GOT3 (cell line): ENCODE measurements around the gene FANK1.
"Not testable (repeated sequence)": the region's sequence is repeated elsewhere in the genome, so short reads cannot be mapped to it uniquely, and the experiment has no call there.

Experiments
- DNase-seq: peaks from one replicate; lab custom pipeline; 2025; ENCODE audit warnings: mixed read lengths; lab: John Stamatoyannopoulos, UW

FANK1 gene

DNA sequence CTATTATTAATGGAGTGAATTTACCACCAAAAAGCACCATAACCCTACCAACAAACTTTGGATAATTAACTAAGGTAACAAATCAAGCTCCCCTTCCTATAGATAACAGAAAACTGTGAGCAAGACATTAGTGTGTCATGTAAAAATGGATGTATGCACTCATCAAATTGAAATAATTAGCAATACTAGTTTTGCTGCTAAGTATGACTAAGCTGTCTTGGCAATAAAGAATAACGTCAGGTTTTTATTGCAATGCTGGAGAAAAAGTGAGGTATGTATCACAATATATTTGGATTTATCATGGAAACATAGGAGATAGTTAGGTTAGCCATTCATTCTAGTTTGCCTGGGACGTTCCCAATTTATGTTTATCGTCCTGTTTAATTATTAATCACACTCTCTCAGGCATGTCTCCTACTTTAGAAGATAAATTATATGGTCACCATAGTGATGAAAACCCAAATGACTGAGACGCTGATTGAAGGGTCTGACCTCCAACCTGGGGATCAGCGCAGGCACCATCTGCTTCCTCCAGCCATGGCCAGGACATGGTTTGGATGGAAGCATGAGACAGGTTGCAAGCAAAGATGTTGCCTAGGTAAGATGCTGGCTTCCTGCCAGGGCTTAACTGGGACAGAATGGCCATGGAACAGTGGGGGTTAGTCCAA lies 125.6 kb downstream of the FANK1 start:
- no peak for DNase-seq

DNA sequence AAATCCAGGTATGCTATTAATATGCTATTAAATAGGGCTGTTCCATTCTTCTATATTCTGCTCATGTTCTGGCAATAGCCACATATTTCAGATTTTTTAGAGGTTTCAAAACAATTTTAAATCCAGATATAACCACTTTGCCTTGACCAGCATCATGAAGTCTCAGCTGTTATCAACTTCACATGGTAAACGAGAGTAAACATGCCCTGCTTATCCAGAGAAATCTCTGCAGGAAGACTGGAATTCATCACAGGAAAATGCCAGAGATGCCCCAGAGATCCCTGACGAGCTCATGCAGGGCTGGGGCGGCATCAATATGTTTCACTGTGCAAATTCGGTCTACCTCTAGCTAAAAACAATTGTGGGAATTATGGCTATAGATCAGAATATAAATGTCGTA lies 126.5 kb downstream of the FANK1 start:
- no peak for DNase-seq

GRCh38 chr10:126027692-126028091 lies 131.3 kb downstream of the FANK1 start:
- DNase-seq, result no peak

GRCh38 chr10:126029999-126030398 lies 133.6 kb downstream of the FANK1 start:
- DNase-seq, result no peak

DNA sequence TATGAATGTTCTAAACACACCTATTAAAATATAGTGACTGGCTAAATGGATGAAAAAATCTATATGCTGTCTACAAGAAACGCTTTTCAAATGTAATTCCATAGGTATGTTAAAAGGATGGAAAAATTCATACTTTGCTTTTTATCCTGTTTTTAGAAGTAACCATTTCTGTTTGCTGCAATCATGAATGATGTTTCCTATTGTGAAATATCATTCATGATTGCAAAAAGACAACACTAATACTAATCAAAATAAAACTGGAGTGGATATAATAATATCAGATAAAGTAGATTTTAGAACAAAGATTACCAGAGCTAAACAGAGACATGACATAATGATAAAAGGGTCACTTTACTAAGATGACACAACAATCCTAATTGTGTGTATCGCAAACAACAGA lies 138.2 kb downstream of the FANK1 start:
- no peak for DNase-seq

GRCh38 chr10:126036515-126036914 lies 140.2 kb downstream of the FANK1 start:
- DNase-seq, result no peak

GRCh38 chr10:126037946-126038345 lies 141.6 kb downstream of the FANK1 start:
- DNase-seq, result no peak

GRCh38 chr10:126041117-126041516 lies 144.8 kb downstream of the FANK1 start:
- DNase-seq, result no peak

GRCh38 chr10:126041804-126042231 lies 145.5 kb downstream of the FANK1 start:
- DNase-seq, result no peak

GRCh38 chr10:126042354-126042753 lies 146.0 kb downstream of the FANK1 start:
- DNase-seq, result no peak

- no peak for DNase-seq
These were observed 146.5 kb downstream of the FANK1 start for GRCh38 chr10:126042906-126043305.

DNA sequence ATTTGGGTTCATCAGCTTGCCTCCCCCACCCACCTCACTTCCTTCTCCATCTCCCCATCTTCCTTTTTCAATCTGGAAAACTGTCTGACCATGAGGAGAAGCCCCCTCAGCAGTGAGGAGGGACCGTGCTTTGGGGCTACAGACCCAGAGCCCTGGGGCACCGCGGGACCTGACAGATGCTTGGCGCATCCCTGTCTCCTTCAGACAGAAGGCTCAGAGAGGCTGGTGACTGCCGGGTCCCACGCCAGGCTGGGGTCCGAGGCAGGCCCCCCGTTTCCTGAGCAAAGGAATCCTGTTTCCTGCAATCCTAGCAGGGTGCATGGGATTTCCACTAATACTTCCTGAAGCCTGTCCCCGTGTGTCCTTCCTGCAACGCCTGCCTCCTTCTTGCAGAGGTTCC lies 147.0 kb downstream of the FANK1 start:
- DNase-seq, result no peak

DNA sequence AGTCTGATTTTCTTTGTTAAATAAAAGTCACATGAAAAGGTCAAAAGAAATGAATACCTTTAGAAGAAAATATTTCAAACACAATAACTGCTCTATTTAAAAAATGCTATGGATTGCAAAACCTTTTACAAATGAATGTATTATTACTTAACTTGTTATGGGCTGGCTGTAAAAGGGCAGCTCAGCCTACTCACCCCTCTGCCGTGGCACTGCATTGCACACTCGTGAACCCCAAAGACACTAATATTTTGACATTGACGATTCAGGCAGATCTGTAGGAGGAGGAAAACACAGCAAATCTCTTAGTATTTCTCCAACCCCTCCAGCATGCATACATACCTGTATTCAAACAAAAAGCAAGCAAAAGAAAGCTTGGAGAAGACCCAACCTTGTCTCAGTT lies 149.5 kb downstream of the FANK1 start:
- no peak for DNase-seq

DNA sequence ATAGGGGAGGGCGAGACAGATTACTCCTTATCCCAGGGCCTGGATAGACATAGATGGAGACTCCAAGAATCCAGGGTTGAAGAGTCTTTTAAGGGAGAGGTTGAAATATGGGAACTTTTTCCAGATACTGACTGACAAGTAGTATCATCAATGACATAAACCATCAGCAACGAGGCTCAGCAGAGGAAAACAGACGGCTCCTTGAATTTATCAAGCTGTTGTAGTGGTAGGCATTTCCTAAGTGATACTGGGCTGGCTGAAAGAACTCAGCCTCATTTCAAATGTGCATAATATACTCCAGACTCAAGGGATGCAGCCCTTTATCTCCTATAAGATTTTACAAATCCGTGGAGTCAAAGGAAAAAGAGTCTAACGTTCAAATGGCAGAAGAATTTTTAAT lies 150.5 kb downstream of the FANK1 start:
- no peak for DNase-seq

DNA sequence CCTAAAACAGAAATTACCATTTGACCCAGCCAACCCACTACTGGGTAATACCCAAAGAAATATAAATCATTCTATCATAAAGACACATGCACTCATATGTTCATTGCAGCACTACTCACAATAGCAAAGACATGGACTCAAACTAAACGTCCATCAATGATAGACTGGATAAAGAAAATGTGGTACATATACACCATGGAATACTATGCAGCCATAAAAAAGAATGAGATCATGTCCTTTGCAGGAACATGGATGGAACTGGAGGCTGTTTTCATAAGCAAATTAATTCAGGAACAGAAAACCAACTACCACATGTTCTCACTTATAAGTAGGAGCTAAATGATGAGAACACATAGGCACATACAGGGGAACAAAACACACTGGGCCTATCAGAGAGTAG lies 151.4 kb downstream of the FANK1 start:
- not testable (repeated sequence) for DNase-seq

GRCh38 chr10:126049759-126050700 lies 153.7 kb downstream of the FANK1 start:
- no peak for DNase-seq

DNA sequence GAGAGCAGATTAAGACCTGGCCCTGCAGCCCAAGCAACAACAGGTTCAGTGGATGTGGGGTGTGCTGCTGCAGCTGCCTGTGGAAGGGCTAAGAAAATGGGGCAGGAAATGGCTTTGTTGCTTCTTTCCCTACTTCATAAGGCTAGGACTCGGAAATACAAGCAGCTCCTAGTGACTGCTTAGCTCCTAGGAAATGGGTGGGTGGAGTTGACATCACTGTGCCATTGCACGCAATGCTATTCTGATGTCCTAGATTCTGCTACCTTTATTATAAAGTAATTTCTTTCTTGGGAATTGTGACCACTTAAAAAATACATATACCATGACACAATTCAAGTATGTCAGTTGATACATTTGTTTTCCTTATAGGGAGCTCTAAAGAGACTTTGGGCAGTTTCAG lies 155.8 kb downstream of the FANK1 start:
- no peak for DNase-seq

DNA sequence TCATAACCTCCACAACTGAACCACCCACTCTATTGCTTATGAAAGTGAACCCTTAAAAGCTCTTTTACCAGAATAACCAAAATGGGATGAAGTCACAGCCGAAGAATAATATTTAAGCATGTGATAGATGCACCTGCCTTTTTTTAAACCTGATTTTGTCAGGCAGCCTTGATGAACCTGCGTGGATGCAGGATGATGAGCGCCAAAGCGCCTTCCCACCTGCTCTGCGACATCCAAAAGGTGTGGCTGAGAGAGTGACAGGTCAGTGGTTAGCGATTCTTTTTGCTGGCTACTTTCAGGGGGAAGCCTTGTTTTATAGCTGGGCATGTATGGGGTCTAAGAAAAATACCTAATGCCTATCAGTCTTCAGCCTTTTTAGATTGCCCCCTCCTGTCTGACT lies 157.8 kb downstream of the FANK1 start:
- DNase-seq, result no peak

GRCh38 chr10:126057494-126057893 lies 161.1 kb downstream of the FANK1 start:
- DNase-seq, result no peak

DNA sequence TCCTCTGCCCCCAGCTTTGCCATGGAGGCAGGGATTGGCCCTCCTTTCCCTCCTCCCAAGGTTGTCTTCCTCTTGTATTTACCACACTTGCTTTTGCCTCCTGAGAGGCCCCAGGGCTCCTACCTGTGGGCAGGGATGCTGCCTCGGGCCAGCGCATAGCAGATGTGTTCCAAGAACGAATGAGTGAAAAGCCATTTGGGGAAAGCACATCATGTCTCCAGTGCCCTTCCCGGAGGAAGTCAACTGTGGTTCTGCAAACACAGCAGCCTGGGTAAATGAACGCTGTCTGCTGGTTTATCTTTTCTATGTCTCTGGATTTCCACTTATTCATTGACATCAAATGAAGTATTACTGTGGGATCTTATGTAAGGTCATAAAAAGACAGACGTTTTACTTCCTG lies 161.7 kb downstream of the FANK1 start:
- DNase-seq, result no peak

- no peak for DNase-seq
These were observed 162.1 kb downstream of the FANK1 start for GRCh38 chr10:126058507-126058906.
